ENCODE results near the gene KRTAP9-7.

KRTAP9-7 gene

DNA sequence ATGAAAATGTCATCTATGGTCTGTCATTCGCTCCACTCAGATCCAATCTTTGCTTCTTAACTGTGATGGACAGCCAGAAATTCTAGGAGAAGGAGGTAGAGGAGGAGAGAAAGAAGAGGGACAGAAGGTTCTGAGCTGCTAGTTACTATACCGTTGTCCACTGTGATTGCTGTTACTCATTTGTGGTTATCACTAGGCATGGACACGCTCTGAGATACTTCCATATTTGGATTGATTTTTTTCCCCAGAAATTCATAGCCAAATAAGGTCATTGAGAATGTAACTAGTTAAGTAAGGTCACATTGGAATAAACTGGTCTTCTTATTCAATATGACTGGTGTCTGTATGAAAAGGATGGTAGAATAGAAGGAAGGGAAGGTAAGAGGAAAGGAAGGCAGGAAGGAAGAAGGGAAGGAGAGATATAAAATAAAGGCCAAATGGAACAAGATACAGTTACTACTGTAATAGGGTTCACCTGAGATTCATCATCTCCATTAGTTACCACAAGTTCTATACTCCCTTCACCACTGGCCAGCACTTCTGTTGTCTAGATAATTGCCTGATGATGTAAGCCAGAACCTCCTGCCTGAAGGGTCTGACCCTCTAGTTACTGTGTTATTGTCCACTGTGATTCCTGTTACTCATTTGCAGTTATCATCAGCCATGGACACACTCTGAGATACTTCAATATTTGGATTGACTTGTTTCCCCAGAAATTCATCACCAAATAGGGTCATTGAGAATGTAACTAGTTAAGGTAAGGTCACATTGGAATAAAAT, 2.9 kb downstream of the KRTAP9-7 start:
- DNase-seq, result no peak

GRCh38 chr17:41284043-41284442, 8.5 kb downstream of the KRTAP9-7 start:
- DNase-seq, result no peak

DNA sequence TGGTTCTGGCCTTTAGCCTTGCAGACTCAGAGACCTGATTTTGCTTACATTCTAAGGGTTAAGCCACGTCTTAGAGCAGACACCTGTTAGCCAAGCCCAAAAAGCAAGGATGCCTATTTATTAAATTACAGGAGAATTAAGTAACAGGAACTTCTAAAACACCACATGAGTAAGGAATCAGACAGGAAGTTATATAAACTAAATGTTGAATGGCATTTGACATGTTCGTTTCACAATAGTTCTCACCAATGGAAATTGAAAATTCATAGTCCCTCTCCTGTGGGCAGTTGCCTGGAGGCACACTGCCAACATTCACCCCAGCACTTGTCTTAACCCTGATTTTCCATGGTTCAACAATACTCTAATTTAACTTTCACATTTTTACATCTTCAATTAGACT, 9.0 kb downstream of the KRTAP9-7 start:
- no peak for DNase-seq

GRCh38 chr17:41287050-41287449, 11.6 kb downstream of the KRTAP9-7 start:
- no peak for DNase-seq

DNA sequence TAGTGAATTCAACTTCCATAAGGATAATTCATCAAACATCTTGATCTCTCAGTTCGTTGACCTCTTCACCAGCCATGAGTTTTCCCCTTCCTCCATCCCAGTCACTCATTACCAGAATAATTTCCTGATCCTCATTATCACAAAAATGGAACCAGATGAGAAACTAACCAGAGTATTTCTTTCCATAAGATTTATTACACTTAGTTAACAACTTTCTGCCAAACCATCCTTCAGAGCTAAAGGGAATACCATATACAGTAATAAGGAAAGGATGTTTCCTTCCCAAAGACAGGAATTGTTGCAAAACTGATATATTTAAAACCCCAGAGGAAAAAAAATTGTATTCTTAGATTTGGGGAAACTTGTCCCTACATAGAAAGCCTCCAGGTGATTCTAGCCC, 18.5 kb downstream of the KRTAP9-7 start:
- DNase-seq, result no peak

DNA sequence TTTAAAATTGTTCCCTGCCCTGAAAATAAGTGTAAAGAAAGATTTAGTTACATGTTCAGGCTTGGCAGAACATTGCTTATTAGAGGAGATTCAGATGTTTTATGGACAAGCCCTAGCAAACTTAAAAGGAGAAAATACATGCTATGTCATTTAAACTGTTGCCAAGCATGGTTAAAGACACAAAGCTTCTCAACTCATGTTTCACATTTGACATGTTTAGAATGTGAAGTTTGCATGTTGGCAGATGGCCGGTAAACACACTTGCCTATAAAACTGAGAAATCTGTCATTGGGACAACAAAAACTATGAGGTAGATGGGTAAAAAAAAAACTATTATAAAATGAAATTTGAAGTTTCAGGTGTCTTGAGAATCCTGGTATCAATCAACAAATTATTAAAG, 21.3 kb downstream of the KRTAP9-7 start:
- DNase-seq, result no peak

- no peak for DNase-seq
Measured at GRCh38 chr17:41298458-41299135, 23.1 kb downstream of the KRTAP9-7 start.

DNA sequence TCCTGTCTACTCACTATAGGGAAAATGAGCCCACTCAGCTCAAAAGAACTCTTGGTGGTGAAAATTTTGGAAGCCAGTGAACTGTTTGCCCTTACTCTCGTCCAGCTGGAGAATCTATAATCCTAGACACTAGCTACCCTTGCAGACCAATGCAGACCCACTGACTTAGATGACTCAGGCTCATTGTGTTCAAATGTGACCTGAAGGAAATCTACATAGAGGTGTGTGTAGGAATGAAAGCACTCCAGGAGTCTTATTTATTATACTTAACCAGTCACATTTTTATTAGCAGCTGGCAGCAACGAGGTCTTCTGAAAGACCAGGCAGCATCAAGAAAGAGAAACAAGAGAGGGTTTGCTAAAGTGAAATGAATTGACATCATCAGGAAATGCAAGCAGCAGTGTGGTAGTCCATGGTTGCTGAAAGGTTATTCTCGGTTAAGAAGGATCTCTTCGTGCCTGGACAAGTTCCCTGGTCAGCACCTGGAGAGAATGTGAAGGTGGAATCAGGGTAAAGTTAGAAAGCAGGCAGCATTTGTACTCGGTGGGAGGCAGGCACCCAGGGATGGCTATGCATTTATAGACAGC, 25.8 kb downstream of the KRTAP9-7 start:
- DNase-seq, result no peak

- no peak for DNase-seq
Measured at GRCh38 chr17:41301916-41302901, 26.7 kb downstream of the KRTAP9-7 start, which contains the start of gene KRTAP29-1. KRTAP29-1 (minus strand) TSS chr17:41302851; CDS start chr17:41302851, 0 bp downstream.

GRCh38 chr17:41302981-41303380, 27.5 kb downstream of the KRTAP9-7 start:
- no peak for DNase-seq

DNA sequence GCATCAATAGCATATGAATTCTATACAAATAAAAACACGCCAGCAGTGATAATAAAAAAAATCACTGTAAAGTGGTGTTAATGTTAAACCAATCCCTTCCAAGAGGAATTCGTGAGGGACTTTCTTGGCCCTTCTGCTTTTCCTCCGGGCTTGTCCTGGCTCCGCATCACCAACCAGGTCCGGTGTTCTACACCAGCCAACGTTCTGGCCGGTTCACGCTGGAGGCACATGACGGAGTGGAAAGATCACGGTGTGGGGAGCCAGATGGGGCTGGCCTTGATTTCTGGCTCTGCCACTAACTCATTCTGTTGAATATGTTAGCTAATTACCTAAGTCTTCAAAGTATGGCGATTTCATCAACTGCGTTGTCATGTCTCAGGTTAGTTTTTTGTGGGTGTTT, 28.6 kb downstream of the KRTAP9-7 start:
- no peak for DNase-seq

DNA sequence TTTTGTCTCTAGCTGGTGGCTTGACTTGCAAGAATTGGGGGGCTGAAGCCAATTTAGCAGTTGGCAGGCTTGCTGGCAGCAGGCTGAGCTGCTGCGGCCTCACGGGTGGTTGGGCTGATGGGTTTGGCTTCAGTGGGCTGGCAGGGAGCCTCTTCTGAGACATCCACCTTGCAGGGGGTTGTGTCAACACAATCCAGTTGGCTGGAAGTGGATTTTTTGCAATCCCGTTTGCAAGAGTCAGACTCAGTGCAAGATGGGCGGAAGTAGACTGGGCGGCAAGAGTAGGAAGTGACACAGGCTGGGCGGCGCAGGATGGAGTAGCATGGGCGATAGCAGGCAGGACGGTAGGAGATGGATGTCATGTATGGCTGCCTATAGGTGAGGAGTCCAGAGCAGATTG, 32.1 kb downstream of the KRTAP9-7 start:
- DNase-seq, result no peak

DNA sequence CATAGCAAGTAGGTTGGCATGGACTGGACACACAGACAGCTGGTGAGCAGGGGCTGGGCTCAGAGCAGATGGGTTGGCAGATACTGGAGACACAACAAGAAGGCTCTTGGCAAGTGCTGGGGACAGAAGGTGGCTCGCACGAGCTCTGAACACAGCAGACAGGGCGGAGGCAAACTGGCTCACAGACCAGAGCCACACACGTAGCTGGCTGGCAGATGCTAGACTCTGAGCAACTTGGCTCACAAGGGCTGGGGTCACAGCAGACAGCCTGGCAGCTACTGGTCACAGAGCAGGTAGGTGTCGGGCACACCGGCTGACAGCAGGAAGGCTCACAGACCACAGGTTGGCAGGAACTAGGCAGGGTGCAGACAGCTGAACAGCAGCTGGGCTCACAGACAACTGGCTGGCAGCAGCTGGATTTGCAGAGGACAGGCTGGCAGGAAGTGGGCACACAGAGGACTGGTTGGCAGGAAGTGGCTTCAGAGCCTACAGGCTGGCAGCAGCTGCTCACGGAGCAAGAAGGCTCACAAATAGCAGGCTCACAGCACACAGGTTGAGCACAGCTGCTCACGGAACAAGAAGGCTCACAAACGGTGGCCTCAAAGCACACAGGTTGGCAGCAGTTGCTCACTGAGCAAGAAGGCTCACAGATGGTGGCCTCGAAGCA, 32.9 kb downstream of the KRTAP9-7 start:
- peak; percentile 58 to 65 for DNase-seq

DNA sequence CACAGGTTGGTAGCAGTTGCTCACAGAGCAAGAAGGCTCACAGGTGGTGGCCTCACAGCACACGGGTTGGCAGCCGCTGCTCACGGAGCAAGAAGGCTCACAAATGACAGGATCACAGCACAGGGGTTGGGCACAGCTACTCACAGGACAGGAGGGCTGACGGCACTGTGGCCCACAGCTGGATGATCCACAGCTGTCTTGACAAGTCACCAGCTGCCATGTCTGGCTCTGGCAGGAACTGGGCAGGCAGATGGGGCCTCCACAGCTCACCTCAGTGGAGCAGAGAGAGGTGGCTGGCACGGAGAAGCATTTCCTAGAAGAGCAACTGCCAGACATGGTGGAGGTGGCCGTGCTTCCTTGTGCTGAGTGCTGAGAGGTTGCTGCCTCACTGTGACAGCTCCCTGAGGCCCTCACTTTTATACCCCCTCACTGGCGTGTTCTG, 33.4 kb downstream of the KRTAP9-7 start, which contains the start of gene KRTAP16-1:
TSS of gene KRTAP16-1 (minus strand) at position 392 of the 442 bp plus-strand sequence. CDS start at position 336, 56 bp downstream.
- peak; percentile 48 to 55 for DNase-seq

- no peak for DNase-seq
Measured at GRCh38 chr17:41311111-41311510, 35.6 kb downstream of the KRTAP9-7 start.

DNA sequence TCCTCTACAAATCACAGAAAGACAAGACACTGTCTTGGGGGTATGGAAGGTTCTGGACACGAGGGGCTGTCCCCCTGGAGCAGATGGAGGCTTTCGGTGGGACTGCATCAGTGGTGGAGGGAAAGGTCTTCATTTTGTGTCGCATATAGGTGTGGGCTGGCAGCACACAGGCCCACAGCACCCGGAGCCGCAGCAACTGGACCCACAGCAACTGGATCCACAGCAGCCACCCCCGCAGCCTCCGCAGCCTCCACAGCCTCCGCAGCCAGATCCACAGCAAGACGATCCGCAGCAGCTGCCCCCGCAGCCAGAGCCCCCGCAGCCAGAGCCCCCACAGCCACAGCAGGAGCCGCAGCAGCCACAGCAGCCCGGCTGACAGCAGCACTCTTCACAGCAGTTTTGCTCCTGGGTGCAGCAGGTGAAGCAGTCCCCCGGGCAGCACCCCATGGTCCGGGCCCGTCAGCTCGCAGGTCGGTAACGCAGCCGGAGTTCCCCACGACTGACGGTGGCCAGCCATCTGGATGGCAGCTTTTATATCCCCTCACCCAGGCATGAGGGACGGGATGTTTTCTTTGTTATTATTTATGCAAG, 39.8 kb downstream of the KRTAP9-7 start, which contains the start of gene KRTAP17-1:
TSS of gene KRTAP17-1 (minus strand) at position 507 of the 591 bp plus-strand sequence. CDS start at position 447, 60 bp downstream.
- no peak for DNase-seq

DNA sequence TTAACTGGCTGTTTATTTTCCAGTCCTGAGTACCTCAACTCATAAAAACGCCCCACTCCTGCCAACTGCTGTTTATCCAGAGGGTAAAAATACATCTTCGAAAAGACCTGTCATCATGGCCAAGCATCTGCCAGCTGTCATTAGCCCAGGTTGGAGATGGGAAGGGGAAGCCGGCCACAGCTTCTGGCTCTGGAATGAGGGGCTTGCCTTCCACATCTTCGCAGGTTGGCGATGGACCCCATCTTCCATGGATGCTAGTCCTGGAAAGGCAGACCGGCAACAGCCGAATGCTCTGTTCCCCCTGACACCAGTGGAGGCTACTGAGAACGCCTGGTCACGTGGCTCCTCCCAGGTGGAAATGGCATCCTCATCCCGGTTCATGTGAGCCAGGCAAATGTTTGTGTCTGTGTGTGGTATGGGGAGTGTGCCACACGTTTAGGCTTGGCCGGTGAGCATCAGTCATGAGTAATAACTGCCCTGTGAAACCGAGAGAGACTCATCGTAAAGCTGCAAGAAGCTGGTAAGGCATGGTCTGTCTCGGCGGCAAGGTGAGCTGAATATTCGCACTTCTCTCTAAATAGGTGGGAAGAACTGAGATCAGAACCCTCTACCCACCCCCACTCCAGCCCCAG, 40.4 kb downstream of the KRTAP9-7 start:
- no peak for DNase-seq

DNA sequence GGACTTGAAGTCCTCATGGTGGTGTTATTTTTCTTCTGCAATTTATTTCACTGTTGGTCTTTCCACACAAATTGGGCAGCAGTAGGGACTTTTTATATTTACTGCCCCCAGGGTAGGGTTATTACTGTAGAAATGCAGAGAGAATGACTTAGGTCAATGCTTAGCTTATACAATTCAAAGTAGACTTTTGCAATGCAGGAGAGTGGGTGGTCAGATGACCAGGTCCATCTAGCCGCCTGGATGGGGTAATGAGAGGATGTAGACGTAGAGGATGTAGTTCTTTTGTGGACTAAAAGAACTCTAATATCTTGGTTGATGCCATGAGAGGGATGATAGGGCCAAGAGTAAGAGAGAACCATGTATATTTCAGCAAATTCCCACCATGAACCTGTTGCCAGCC, 42.7 kb downstream of the KRTAP9-7 start:
- DNase-seq, result no peak

- no peak for DNase-seq
Measured at GRCh38 chr17:41322094-41322902, 46.8 kb downstream of the KRTAP9-7 start.
